ENCODE results near the gene PSTPIP1.

DNA sequence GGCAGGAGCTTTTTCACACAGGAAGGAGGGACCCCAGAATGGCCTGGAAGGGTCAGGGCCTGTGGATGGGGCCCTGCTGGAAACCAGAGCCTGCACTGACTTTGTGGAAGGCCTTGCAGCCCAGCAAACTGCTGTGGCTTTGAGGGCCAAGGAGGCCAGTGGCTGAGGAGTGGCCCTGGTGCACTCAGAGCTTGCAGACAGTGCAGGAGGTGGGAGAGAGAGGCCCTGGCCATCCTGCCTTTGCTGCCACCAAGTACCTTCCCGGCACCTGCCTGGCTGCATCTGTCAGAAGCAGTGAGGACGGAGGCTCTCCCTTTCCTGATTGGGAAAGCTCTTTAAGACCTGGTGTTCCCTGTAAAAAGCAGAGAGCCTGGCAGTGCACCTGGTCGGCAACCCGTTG lies 6.4 kb downstream of the PSTPIP1 start:
- TF ChIP-seq CTCF (IDR thresholded peaks at IDR 0.05): no peak
- no peak for TF ChIP-seq POLR2AphosphoS5 (IDR thresholded peaks at IDR 0.05)
- TF ChIP-seq POLR2A (IDR thresholded peaks at IDR 0.05): no peak

All from sigmoid colon (tissue), 4 donors.